IMR-90 (cell line): ENCODE results near the gene KRT6A. TPM values are rescaled to one million over a fixed set of nuclear protein-coding genes. Genes with fewer than 3 reads are reported as not detected.

Experiments used
- ATAC-seq: fragments of 200-7000 bp; cut with Tn5 transposase; 2 replicates; pipeline ENCODE4 v1.9.1; 2020; ENCODE audit warnings: low read depth, mild to moderate bottlenecking, moderate library complexity
- BruUV-seq: library from RNA; stranded (reverse); fragments of 400-500 nt; replicated peaks from 2 replicates; lab custom pipeline; 2021; lab: Mats Ljungman, UMichigan
- CTCF ChIA-PET: fragments of 300-600 bp; formaldehyde crosslinking; extraction: SDS; loops from one replicate; lab custom pipeline; 2021; ENCODE audit warnings: antibody characterized with exemption; lab: Yijun Ruan, JAX
- POLR2A ChIA-PET: fragments of 300-600 bp; sonication (Branson Sonifier 250); formaldehyde crosslinking; loops from one replicate; lab custom pipeline; 2022; ENCODE audit warnings: antibody characterized with exemption; ENCODE audit not compliant: unreplicated experiment; lab: Charles Lee
- DNase-seq: peaks from one replicate; pipeline ENCODE4 v3.0.0; 2013
- H2AFZ ChIP-seq: replicated peaks from 2 replicates; pipeline ENCODE3; 2013; ENCODE audit warnings: low read length, mild to moderate bottlenecking; ENCODE audit not compliant: poor library complexity
- H2AK5ac ChIP-seq: 2 replicates; pipeline ENCODE4 v1.6.1; 2013; ENCODE audit warnings: low read depth, low read length, inconsistent platforms
- H2AK9ac ChIP-seq: replicated peaks from 2 replicates; pipeline ENCODE3; 2013; ENCODE audit warnings: mild to moderate bottlenecking, low read depth, low read length, moderate library complexity; ENCODE audit not compliant: poor library complexity
- H2BK120ac ChIP-seq: 2 replicates; pipeline ENCODE4 v1.6.1; 2013; ENCODE audit warnings: low read depth, low read length, inconsistent platforms
- H2BK15ac ChIP-seq: 3 replicates; pipeline ENCODE4 v1.6.1; 2013; ENCODE audit warnings: low read depth, low read length, inconsistent platforms
- H2BK20ac ChIP-seq: 2 replicates; pipeline ENCODE4 v1.6.1; 2013; ENCODE audit warnings: low read depth, mild to moderate bottlenecking, inconsistent platforms, low read length, moderate library complexity
- H2BK5ac ChIP-seq: 2 replicates; pipeline ENCODE4 v1.6.1; 2013; ENCODE audit warnings: mild to moderate bottlenecking, low read depth, low read length, inconsistent platforms; ENCODE audit not compliant: poor library complexity, severe bottlenecking
- H3K14ac ChIP-seq: replicated peaks from 2 replicates; pipeline ENCODE4 v1.6.1; 2013; ENCODE audit warnings: low read depth, low read length, inconsistent platforms
- H3K18ac ChIP-seq: 2 replicates; pipeline ENCODE4 v1.6.1; 2013; ENCODE audit warnings: low read depth, low read length, control low read depth
- H3K23ac ChIP-seq: 2 replicates; pipeline ENCODE4 v1.6.1; 2013; ENCODE audit warnings: low read depth, low read length, inconsistent platforms
- H3K27ac ChIP-seq: 2 replicates; pipeline ENCODE4 v1.5.1; 2013; ENCODE audit warnings: mild to moderate bottlenecking, control low read depth, low read length; ENCODE audit not compliant: insufficient read depth
- H3K27me3 ChIP-seq: 2 replicates; pipeline ENCODE4 v1.6.1; 2013; ENCODE audit warnings: low read length; ENCODE audit not compliant: control insufficient read depth, insufficient read depth
- H3K36me3 ChIP-seq: 2 replicates; pipeline ENCODE4 v1.6.1; 2013; ENCODE audit warnings: low read length, mixed read lengths; ENCODE audit not compliant: control insufficient read depth, insufficient read depth
- H3K4ac ChIP-seq: 2 replicates; pipeline ENCODE4 v1.6.1; 2013; ENCODE audit warnings: low read depth, low read length, inconsistent platforms
- H3K4me1 ChIP-seq: 2 replicates; pipeline ENCODE4 v1.6.1; 2013; ENCODE audit warnings: low read length, mixed read lengths; ENCODE audit not compliant: control insufficient read depth, insufficient read depth
- H3K4me2 ChIP-seq: 2 replicates; pipeline ENCODE4 v1.6.1; 2013; ENCODE audit warnings: low read depth, mild to moderate bottlenecking, control low read depth, low read length, moderate library complexity
- H3K4me3 ChIP-seq: 2 replicates; pipeline ENCODE4 v1.5.1; 2013; ENCODE audit warnings: low read depth, mild to moderate bottlenecking, control low read depth, low read length, moderate library complexity; ENCODE audit not compliant: insufficient read depth
- H3K56ac ChIP-seq: 2 replicates; pipeline ENCODE4 v1.6.1; 2013; ENCODE audit warnings: low read length, inconsistent platforms; ENCODE audit not compliant: insufficient read depth; ENCODE audit errors: extremely low read depth
- H3K79me1 ChIP-seq, 2 experiments: 2 replicates each; pipeline ENCODE4 v1.6.1; 2013; ENCODE audit warnings: low read length in 2 of 2, inconsistent platforms in 1 of 2, low read depth in 1 of 2
- H3K9ac ChIP-seq: 2 replicates; pipeline ENCODE4 v1.6.1; 2013; ENCODE audit warnings: low read depth, low read length, control low read depth
- H3K9me1 ChIP-seq: 2 replicates; pipeline ENCODE4 v1.6.1; 2013; ENCODE audit warnings: low read length, inconsistent platforms; ENCODE audit not compliant: insufficient read depth
- H3K9me3 ChIP-seq: 2 replicates; pipeline ENCODE4 v1.6.1; 2013; ENCODE audit warnings: low read length; ENCODE audit not compliant: control insufficient read depth, insufficient read depth
- H4K20me1 ChIP-seq: 2 replicates; pipeline ENCODE4 v1.6.1; 2013; ENCODE audit warnings: low read length, inconsistent platforms; ENCODE audit not compliant: insufficient read depth
- H4K5ac ChIP-seq: 2 replicates; pipeline ENCODE4 v1.6.1; 2013; ENCODE audit warnings: mild to moderate bottlenecking, low read depth, low read length, control low read depth
- H4K8ac ChIP-seq, 2 experiments: 2 replicates each; pipeline ENCODE4 v1.6.1; 2013; ENCODE audit warnings: low read depth in 2 of 2, low read length in 2 of 2, control low read depth in 1 of 2, inconsistent platforms in 1 of 2
- H4K91ac ChIP-seq: 2 replicates; pipeline ENCODE4 v1.6.1; 2013; ENCODE audit warnings: low read depth, low read length, inconsistent platforms; ENCODE audit not compliant: insufficient read depth
- BHLHE40 ChIP-seq: fragments of 150-350 bp; IDR thresholded peaks from 2 replicates; pipeline ENCODE4 v1.6.1; 2016; ENCODE audit warnings: mild to moderate bottlenecking, low read depth, low read length
- CHD1 ChIP-seq: IDR thresholded peaks from 2 replicates; pipeline ENCODE4 v1.6.1; 2012; ENCODE audit warnings: low read depth, low read length, improper control_type of control experiment
- ELK1 ChIP-seq: fragments of 150-350 bp; IDR thresholded peaks from 2 replicates; pipeline ENCODE4 v1.6.1; 2016; ENCODE audit warnings: low read depth, mild to moderate bottlenecking, low read length, moderate library complexity, borderline replicate concordance
- FOS ChIP-seq: fragments of 150-350 bp; IDR thresholded peaks from 2 replicates; pipeline ENCODE4 v1.6.1; 2016; ENCODE audit warnings: low read depth, low read length
- MAFK ChIP-seq: IDR thresholded peaks from 2 replicates; pipeline ENCODE4 v1.6.1; 2012; ENCODE audit warnings: low read depth, low read length, improper control_type of control experiment
- MXI1 ChIP-seq: IDR thresholded peaks from 2 replicates; pipeline ENCODE4 v1.6.1; 2012; ENCODE audit warnings: low read depth, mild to moderate bottlenecking, low read length, moderate library complexity, borderline replicate concordance
- NFE2L2 ChIP-seq: fragments of 150-350 bp; IDR thresholded peaks from 2 replicates; pipeline ENCODE4 v1.6.1; 2016; ENCODE audit warnings: low read depth, mild to moderate bottlenecking, low read length
- WGBS, 2 experiments: methylation state at CpG; one replicate each; pipeline versions ENCODE4 v1.1.5 to v1.1.7; 2013; ENCODE audit warnings: missing lambda C conversion rate in 2 of 2; ENCODE audit not compliant: insufficient read length in 1 of 2; ENCODE audit errors: extremely low coverage in 2 of 2; 5-methylcytosine and 5-hydroxymethylcytosine counted together
- dilution Hi-C: fragments of 300-500 bp; cut with HindIII; formaldehyde crosslinking; loops from one replicate; pipeline ENCODE4 v1.14.3; 2018; ENCODE audit warnings: low sequenced_read_pairs; ENCODE audit not compliant: unreplicated experiment
- in situ Hi-C: fragments of 300-500 bp; cut with MboI; formaldehyde crosslinking; loops from 3 replicates; pipeline ENCODE4 v1.14.3; 2019; ENCODE audit warnings: low sequenced_read_pairs, inconsistent platforms, mixed read lengths
- intact Hi-C: fragments of 100-400 bp; cut with micrococcal nuclease; formaldehyde crosslinking; loops from 2 replicates; pipeline ENCODE4 v1.10.0; 2022
- polyA plus RNA-seq, 3 experiments: library from polyadenylated mRNA; depleted of rRNA; stranded (reverse); fragments of >200 nt; gene quantifications; 2 replicates each; pipeline ENCODE4 v1.2.3, GENCODE V29; 2012; ENCODE audit warnings: low replicate concordance in 1 of 3
- total RNA-seq: library from RNA; depleted of rRNA; stranded (reverse); fragments of >200 nt; gene quantifications from 2 replicates; pipeline ENCODE4 v1.2.3, GENCODE V29; 2012
- TF ChIP-seq, protein P1 (sequence below): conservative IDR thresholded peaks from 2 replicates; pipeline ENCODE4 v1.5.1; 2012; ENCODE audit warnings: mild to moderate bottlenecking, low read depth, low read length, improper control_type of control experiment
- TF ChIP-seq, protein P2 (sequence below): fragments of 150-350 bp; IDR thresholded peaks from 2 replicates; pipeline ENCODE4 v1.6.1; 2017; ENCODE audit warnings: mild to moderate bottlenecking, antibody characterized with exemption, low read length, low read depth

The KRT6A gene
- total and polyA plus RNA-seq, 2 of the 4 experiments (the other 2 are of a cell fraction): not detected

DNA sequence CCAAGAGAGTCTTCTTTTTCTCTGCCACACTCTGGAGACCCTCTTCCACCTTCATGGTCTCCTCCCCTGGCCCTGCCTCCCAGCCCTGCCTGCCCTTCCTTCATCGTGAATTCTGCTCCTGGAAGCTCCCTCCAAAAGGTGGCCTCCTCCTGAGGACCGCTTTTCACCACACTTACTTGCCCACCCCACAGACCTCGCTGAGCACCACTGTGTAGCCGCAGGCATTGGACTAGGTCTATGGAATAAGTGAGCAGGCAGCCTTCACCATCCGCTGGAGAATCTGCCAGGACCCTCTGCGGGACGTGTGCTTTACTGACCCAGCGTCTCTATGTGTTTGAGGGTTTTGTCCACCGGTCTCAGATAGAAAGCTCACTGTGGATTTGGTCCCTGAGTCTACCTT, 36.8 kb upstream of the KRT6A start:
- Histone ChIP-seq H3K4me1 (no peaks in the 10 kb centered on the region), H2BK120ac (no peak overlapping the region), H3K4me2 (no peak overlapping the region), H2BK5ac (no peak overlapping the region), H4K20me1 (no peaks in the 10 kb centered on the region), H2AK9ac (no peak overlapping the region), H3K27ac (no peak overlapping the region), H3K27me3 (peaks cover 25% of the 10 kb centered on the region), H4K8ac (no peak overlapping the region), H4K5ac (no peak overlapping the region), H2AK5ac (no peak overlapping the region), H3K4ac (no peak overlapping the region), H3K9me1 (no peaks in the 10 kb centered on the region), H2BK20ac (no peak overlapping the region), H3K79me1 (no peaks in the 10 kb centered on the region), H3K9me3 (no peaks in the 10 kb centered on the region), H3K14ac (no peak overlapping the region), H3K9ac (no peak overlapping the region), H3K36me3 (no peaks in the 10 kb centered on the region), H3K4me3 (no peak overlapping the region), H3K18ac (no peak overlapping the region), H2AFZ (no peak overlapping the region), H2BK15ac (no peak overlapping the region), H4K91ac (no peak overlapping the region), H3K56ac (no peak overlapping the region), H3K23ac (no peak overlapping the region)
- TF ChIP-seq, protein P1, sequence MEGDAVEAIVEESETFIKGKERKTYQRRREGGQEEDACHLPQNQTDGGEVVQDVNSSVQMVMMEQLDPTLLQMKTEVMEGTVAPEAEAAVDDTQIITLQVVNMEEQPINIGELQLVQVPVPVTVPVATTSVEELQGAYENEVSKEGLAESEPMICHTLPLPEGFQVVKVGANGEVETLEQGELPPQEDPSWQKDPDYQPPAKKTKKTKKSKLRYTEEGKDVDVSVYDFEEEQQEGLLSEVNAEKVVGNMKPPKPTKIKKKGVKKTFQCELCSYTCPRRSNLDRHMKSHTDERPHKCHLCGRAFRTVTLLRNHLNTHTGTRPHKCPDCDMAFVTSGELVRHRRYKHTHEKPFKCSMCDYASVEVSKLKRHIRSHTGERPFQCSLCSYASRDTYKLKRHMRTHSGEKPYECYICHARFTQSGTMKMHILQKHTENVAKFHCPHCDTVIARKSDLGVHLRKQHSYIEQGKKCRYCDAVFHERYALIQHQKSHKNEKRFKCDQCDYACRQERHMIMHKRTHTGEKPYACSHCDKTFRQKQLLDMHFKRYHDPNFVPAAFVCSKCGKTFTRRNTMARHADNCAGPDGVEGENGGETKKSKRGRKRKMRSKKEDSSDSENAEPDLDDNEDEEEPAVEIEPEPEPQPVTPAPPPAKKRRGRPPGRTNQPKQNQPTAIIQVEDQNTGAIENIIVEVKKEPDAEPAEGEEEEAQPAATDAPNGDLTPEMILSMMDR: no peak
- TF ChIP-seq MAFK (no peak), BHLHE40 (no peak), MXI1 (no peak), ELK1 (no peak), CHD1 (no peak), NFE2L2 (no peak), FOS (no peak)
- TF ChIP-seq, protein P2, sequence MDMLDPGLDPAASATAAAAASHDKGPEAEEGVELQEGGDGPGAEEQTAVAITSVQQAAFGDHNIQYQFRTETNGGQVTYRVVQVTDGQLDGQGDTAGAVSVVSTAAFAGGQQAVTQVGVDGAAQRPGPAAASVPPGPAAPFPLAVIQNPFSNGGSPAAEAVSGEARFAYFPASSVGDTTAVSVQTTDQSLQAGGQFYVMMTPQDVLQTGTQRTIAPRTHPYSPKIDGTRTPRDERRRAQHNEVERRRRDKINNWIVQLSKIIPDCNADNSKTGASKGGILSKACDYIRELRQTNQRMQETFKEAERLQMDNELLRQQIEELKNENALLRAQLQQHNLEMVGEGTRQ: no peak
- no peak for DNase-seq
- intact Hi-C loops (no loop called here), dilution Hi-C loops (no loop called here), in situ Hi-C loops (no loop called here)
- no peak for ATAC-seq
- 57% methylated on average over 1 of the region's 9 CpGs; no CpG with 5 or more reads in 1 of the 2 experiments for WGBS, 2 experiments
- BruUV-seq: no TSS peak
- CTCF ChIA-PET: no interaction called here
- POLR2A ChIA-PET: no interaction called here
